Measurements from ENCODE around the gene FDCSP. TPM values are rescaled to one million over a fixed set of nuclear protein-coding genes. Genes with fewer than 3 reads are reported as not detected.

The FDCSP gene
- total RNA-seq, 1 experiment from 2014 or later: not detected

- Mint-ChIP-seq H3K4me3 (ENCODE audit: unreplicated experiment) (no peak overlapping the region), H3K4me1 (ENCODE audit: low read depth, unreplicated experiment) (peaks cover 20% of the 10 kb centered on the region), H3K36me3 (ENCODE audit: insufficient read depth, unreplicated experiment) (no peaks in the 10 kb centered on the region), H3K9me3 (ENCODE audit: unreplicated experiment) (no peaks in the 10 kb centered on the region), H3K27ac (ENCODE audit: unreplicated experiment) (no peak overlapping the region), H3K27me3 (ENCODE audit: insufficient read depth, unreplicated experiment) (no peaks in the 10 kb centered on the region)
- CTCF ChIA-PET: no interaction called here
- intact Hi-C loops (cut with micrococcal nuclease; ENCODE audit: unreplicated experiment): no loop called here
- no peak for DNase-seq
- H3K4me1 ChIP-seq: peaks cover 18% of the 10 kb centered on the region
- TF ChIP-seq CTCF (IDR thresholded peaks at IDR 0.05; ENCODE audit: insufficient read depth in 1 of 2, low read depth in 1 of 2, low read length in 1 of 2, severe bottlenecking in 1 of 2, unreplicated experiment in 1 of 2): no peak
- H3K36me3 ChIP-seq (ENCODE audit: control insufficient read depth, insufficient read depth, low read length): no peaks in the 10 kb centered on the region
- POLR2A ChIA-PET: no interaction called here
- no peaks in the 10 kb centered on the region for H3K27me3 ChIP-seq (replicated peaks; ENCODE audit: control insufficient read depth, insufficient read depth, low read length)
- no peak overlapping the region for H3K4me3 ChIP-seq (ENCODE audit: low read depth, low read length)
- no TSS peak for BruUV-seq (replicated peaks)
- no peaks in the 10 kb centered on the region; the same call in 1 of the 2 replicates for H3K9me3 ChIP-seq
These were observed 17.2 kb downstream of the FDCSP start for GRCh38 chr4:70243091-70243490.

- no peak overlapping the region for H3K4me3 Mint-ChIP-seq (ENCODE audit: unreplicated experiment)
- intact Hi-C loops (cut with micrococcal nuclease; ENCODE audit: unreplicated experiment): no loop called here
- CTCF ChIA-PET: no interaction called here
- no peak overlapping the region for H3K27ac Mint-ChIP-seq (ENCODE audit: unreplicated experiment)
- Histone ChIP-seq H3K4me3 (ENCODE audit: low read depth, low read length) (no peak overlapping the region), H3K27me3 (replicated peaks; ENCODE audit: control insufficient read depth, insufficient read depth, low read length) (no peaks in the 10 kb centered on the region), H3K36me3 (ENCODE audit: control insufficient read depth, insufficient read depth, low read length) (no peaks in the 10 kb centered on the region), H3K4me1 (no peaks in the 10 kb centered on the region), H3K9me3 (no peaks in the 10 kb centered on the region)
- BruUV-seq (replicated peaks): no TSS peak
- no peak for DNase-seq
- POLR2A ChIA-PET: no interaction called here
- no peak for TF ChIP-seq CTCF (IDR thresholded peaks at IDR 0.05; ENCODE audit: insufficient read depth in 1 of 2, low read depth in 1 of 2, low read length in 1 of 2, severe bottlenecking in 1 of 2, unreplicated experiment in 1 of 2)
- H3K9me3 Mint-ChIP-seq (ENCODE audit: unreplicated experiment): no peaks in the 10 kb centered on the region
- no peaks in the 10 kb centered on the region for H3K36me3 Mint-ChIP-seq (ENCODE audit: insufficient read depth, unreplicated experiment)
- no peaks in the 10 kb centered on the region for H3K27me3 Mint-ChIP-seq (ENCODE audit: insufficient read depth, unreplicated experiment)
- no peaks in the 10 kb centered on the region for H3K4me1 Mint-ChIP-seq (ENCODE audit: low read depth, unreplicated experiment)
These were observed 25.5 kb downstream of the FDCSP start for GRCh38 chr4:70251250-70251944.

GRCh38 chr4:70251945-70252277, 26.0 kb downstream of the FDCSP start:
- ChIA-PET CTCF (no interaction called here), POLR2A (no interaction called here)
- H3K36me3 ChIP-seq (ENCODE audit: control insufficient read depth, insufficient read depth, low read length): no peaks in the 10 kb centered on the region
- BruUV-seq (replicated peaks): no TSS peak
- DNase-seq: no peak
- Mint-ChIP-seq H3K36me3 (ENCODE audit: insufficient read depth, unreplicated experiment) (no peaks in the 10 kb centered on the region), H3K4me3 (ENCODE audit: unreplicated experiment) (no peak overlapping the region), H3K4me1 (ENCODE audit: low read depth, unreplicated experiment) (no peaks in the 10 kb centered on the region), H3K27ac (ENCODE audit: unreplicated experiment) (no peak overlapping the region), H3K27me3 (ENCODE audit: insufficient read depth, unreplicated experiment) (no peaks in the 10 kb centered on the region), H3K9me3 (ENCODE audit: unreplicated experiment) (no peaks in the 10 kb centered on the region)
- TF ChIP-seq CTCF (IDR thresholded peaks at IDR 0.05; ENCODE audit: insufficient read depth in 1 of 2, low read depth in 1 of 2, low read length in 1 of 2, severe bottlenecking in 1 of 2, unreplicated experiment in 1 of 2): no peak
- no peak overlapping the region for H3K4me3 ChIP-seq (ENCODE audit: low read depth, low read length)
- no peaks in the 10 kb centered on the region for H3K9me3 ChIP-seq
- intact Hi-C loops (cut with micrococcal nuclease; ENCODE audit: unreplicated experiment): no loop called here
- no peaks in the 10 kb centered on the region for H3K27me3 ChIP-seq (replicated peaks; ENCODE audit: control insufficient read depth, insufficient read depth, low read length)
- no peaks in the 10 kb centered on the region for H3K4me1 ChIP-seq
